Trophoblast cell (in vitro differentiated cells and primary cell): ENCODE results near the gene FKBP5.

Experiments used
- DNase-seq, 2 donors: peaks; one replicate each; pipeline ENCODE4 v3.0.0-alpha.2; 2016
- H2AFZ ChIP-seq: 2 replicates; pipeline ENCODE4 v1.6.1; 2013; ENCODE audit warnings: low read length, moderate library complexity, mild to moderate bottlenecking; ENCODE audit not compliant: insufficient read depth, poor library complexity
- H2AK5ac ChIP-seq: 2 replicates; pipeline ENCODE4 v1.6.1; 2013; ENCODE audit warnings: mild to moderate bottlenecking, low read length
- H2BK120ac ChIP-seq: 2 replicates; pipeline ENCODE4 v1.6.1; 2013; ENCODE audit warnings: low read length, mild to moderate bottlenecking, moderate library complexity; ENCODE audit not compliant: insufficient read depth, poor library complexity
- H2BK12ac ChIP-seq: 2 replicates; pipeline ENCODE4 v1.6.1; 2013; ENCODE audit warnings: mild to moderate bottlenecking, low read length, moderate library complexity
- H2BK5ac ChIP-seq: 2 replicates; pipeline ENCODE4 v1.6.1; 2013; ENCODE audit warnings: low read length, low read depth, moderate library complexity, mild to moderate bottlenecking; ENCODE audit not compliant: poor library complexity
- H3K14ac ChIP-seq: 2 replicates; pipeline ENCODE4 v1.6.1; 2013; ENCODE audit warnings: mild to moderate bottlenecking, low read length
- H3K18ac ChIP-seq: 2 replicates; pipeline ENCODE4 v1.6.1; 2013; ENCODE audit warnings: mild to moderate bottlenecking, low read length
- H3K23ac ChIP-seq: 2 replicates; pipeline ENCODE4 v1.6.1; 2013; ENCODE audit warnings: low read length
- H3K27ac ChIP-seq: 2 replicates; pipeline ENCODE4 v1.5.1; 2013; ENCODE audit warnings: low read depth, mild to moderate bottlenecking, inconsistent platforms, low read length, moderate library complexity
- H3K27me3 ChIP-seq: 2 replicates; pipeline ENCODE4 v1.6.1; 2013; ENCODE audit warnings: inconsistent platforms, mild to moderate bottlenecking, low read length, moderate library complexity; ENCODE audit not compliant: insufficient read depth
- H3K36me3 ChIP-seq, 2 experiments: 1 replicate in 1 of 2; 2 replicates in 1 of 2; pipeline ENCODE4 v1.6.1; 2013; ENCODE audit warnings: low read length in 2 of 2, mild to moderate bottlenecking in 2 of 2, moderate library complexity in 1 of 2; ENCODE audit not compliant: insufficient read depth in 2 of 2, control insufficient read depth in 1 of 2
- H3K4ac ChIP-seq: 2 replicates; pipeline ENCODE4 v1.6.1; 2013; ENCODE audit warnings: low read depth, mild to moderate bottlenecking, low read length, moderate library complexity
- H3K4me1 ChIP-seq, 2 experiments: 1 replicate in 1 of 2; 2 replicates in 1 of 2; pipeline ENCODE4 v1.6.1; 2013; ENCODE audit warnings: low read length in 2 of 2, mild to moderate bottlenecking in 2 of 2, moderate library complexity in 1 of 2; ENCODE audit not compliant: insufficient read depth in 2 of 2, control insufficient read depth in 1 of 2
- H3K4me2 ChIP-seq: 2 replicates; pipeline ENCODE4 v1.6.1; 2013; ENCODE audit warnings: inconsistent platforms, mild to moderate bottlenecking, low read length, moderate library complexity
- H3K4me3 ChIP-seq: 2 replicates; pipeline ENCODE4 v1.5.1; 2013; ENCODE audit warnings: mild to moderate bottlenecking, low read depth, low read length, inconsistent platforms
- H3K79me1 ChIP-seq: one replicate; pipeline ENCODE4 v1.6.1; 2013; ENCODE audit warnings: low read length
- H3K79me2 ChIP-seq: 2 replicates; pipeline ENCODE4 v1.6.1; 2013; ENCODE audit warnings: low read length, mild to moderate bottlenecking; ENCODE audit not compliant: control insufficient read depth, insufficient read depth, poor library complexity
- H3K9ac ChIP-seq: 2 replicates; pipeline ENCODE4 v1.6.1; 2013; ENCODE audit warnings: mild to moderate bottlenecking, low read length
- H3K9me3 ChIP-seq: 2 replicates; pipeline ENCODE4 v1.6.1; 2013; ENCODE audit warnings: low read depth, mild to moderate bottlenecking, control low read depth, inconsistent platforms, low read length; ENCODE audit not compliant: insufficient read depth
- H4K12ac ChIP-seq: 2 replicates; pipeline ENCODE4 v1.6.1; 2013; ENCODE audit warnings: low read depth, mild to moderate bottlenecking, low read length, moderate library complexity
- H4K8ac ChIP-seq: 2 replicates; pipeline ENCODE4 v1.6.1; 2013; ENCODE audit warnings: low read depth, mild to moderate bottlenecking, low read length, moderate library complexity
- H4K91ac ChIP-seq: one replicate; pipeline ENCODE4 v1.6.1; 2013; ENCODE audit warnings: low read depth, mild to moderate bottlenecking, low read length, moderate library complexity
- WGBS: extraction: QIAGEN DNeasy Blood & Tissue Kit; methylation state at CpG from one replicate; pipeline ENCODE4 v1.1.7; 2013; ENCODE audit warnings: missing lambda C conversion rate; ENCODE audit not compliant: insufficient read length, insufficient coverage; ENCODE audit errors: extremely low coverage; 5-methylcytosine and 5-hydroxymethylcytosine counted together

Gene FKBP5

GRCh38 chr6:35731414-35731735 is 42.7 kb upstream of the FKBP5 start:
- Histone ChIP-seq H2AFZ (peak overlapping the region; percentile 88), H4K12ac (peak overlapping the region; percentile 19), H3K14ac (no peak overlapping the region), H2BK120ac (no peak overlapping the region), H4K91ac (peak overlapping the region; percentile 12), H3K4me3 (peak overlapping the region; percentile 74), H3K4me1 (peaks cover 13 to 14% of the 10 kb centered on the region in 2 experiments), H3K9ac (peak overlapping the region; percentile 14), H3K4ac (no peak overlapping the region), H3K18ac (peak overlapping the region; percentile 38), H3K79me2 (peaks cover 2% of the 10 kb centered on the region), H3K79me1 (peaks cover 15% of the 10 kb centered on the region), H2AK5ac (no peak overlapping the region), H3K4me2 (peak overlapping the region; percentile 94), H2BK5ac (peak overlapping the region; percentile 44), H3K9me3 (peaks cover 2% of the 10 kb centered on the region), H3K27ac (peak overlapping the region; percentile 55), H2BK12ac (peak overlapping the region; percentile 59), H4K8ac (peak overlapping the region; percentile 37), H3K27me3 (no peaks in the 10 kb centered on the region), H3K23ac (no peak overlapping the region), H3K36me3 (no peaks in the 10 kb centered on the region)
- peak; percentile 35 to 59 for DNase-seq
- no CpG with 5 or more reads among the region's 23 CpGs for WGBS

- no peak for DNase-seq
- Histone ChIP-seq H3K9me3 (peaks cover 2% of the 10 kb centered on the region), H3K4me3 (peak overlapping the region; percentile 17), H3K4ac (no peak overlapping the region), H4K12ac (no peak overlapping the region), H3K79me2 (peaks cover 2% of the 10 kb centered on the region), H3K79me1 (peaks cover 15% of the 10 kb centered on the region), H3K4me2 (peak overlapping the region; percentile 50), H3K23ac (no peak overlapping the region), H2BK120ac (no peak overlapping the region), H3K4me1 (peaks cover 13 to 14% of the 10 kb centered on the region in 2 experiments), H3K27ac (no peak overlapping the region), H3K36me3 (no peaks in the 10 kb centered on the region), H2BK12ac (peak overlapping the region; percentile 56), H2AK5ac (no peak overlapping the region), H4K8ac (no peak overlapping the region), H2BK5ac (no peak overlapping the region), H3K14ac (no peak overlapping the region), H2AFZ (no peak overlapping the region), H4K91ac (no peak overlapping the region), H3K18ac (no peak overlapping the region), H3K27me3 (no peaks in the 10 kb centered on the region), H3K9ac (no peak overlapping the region)
- WGBS = no CpG with 5 or more reads among the region's 15 CpGs
These were observed 42.2 kb upstream of the FKBP5 start for GRCh38 chr6:35730745-35731413.

- peaks cover 13 to 14% of the 10 kb centered on the region in 2 experiments for H3K4me1 ChIP-seq
These were observed 41.0 kb upstream of the FKBP5 start for GRCh38 chr6:35729722-35730121.

GRCh38 chr6:35728683-35729678 is 40.3 kb upstream of the FKBP5 start:
- no peak overlapping the region for H2BK120ac ChIP-seq
- H3K27me3 ChIP-seq = no peaks in the 10 kb centered on the region
- no peak overlapping the region for H3K4me3 ChIP-seq
- WGBS = no CpG with 5 or more reads among the region's 12 CpGs
- H3K4me1 ChIP-seq = peaks cover 13 to 14% of the 10 kb centered on the region in 2 experiments
- no peak overlapping the region for H3K4ac ChIP-seq
- H2AK5ac ChIP-seq = no peak overlapping the region
- H3K79me1 ChIP-seq = peaks cover 15% of the 10 kb centered on the region
- no peak overlapping the region for H3K23ac ChIP-seq
- no peak overlapping the region for H2BK12ac ChIP-seq
- H3K27ac ChIP-seq = no peak overlapping the region
- H3K79me2 ChIP-seq = peaks cover 2% of the 10 kb centered on the region
- H3K9ac ChIP-seq = peak overlapping the region; percentile 19
- DNase-seq = no peak
- peak overlapping the region; percentile 23 for H2AFZ ChIP-seq
- H2BK5ac ChIP-seq = no peak overlapping the region
- H4K91ac ChIP-seq = no peak overlapping the region
- H3K14ac ChIP-seq = no peak overlapping the region
- H4K12ac ChIP-seq = no peak overlapping the region
- H3K18ac ChIP-seq = no peak overlapping the region
- no peaks in the 10 kb centered on the region for H3K9me3 ChIP-seq
- no peak overlapping the region for H4K8ac ChIP-seq
- H3K36me3 ChIP-seq = no peaks in the 10 kb centered on the region
- H3K4me2 ChIP-seq = no peak overlapping the region

More at GRCh38 chr6:35729722-35730121, 41.0 kb upstream of the FKBP5 start:
- Histone ChIP-seq H2AK5ac (no peak overlapping the region), H3K36me3 (no peaks in the 10 kb centered on the region), H4K91ac (no peak overlapping the region), H3K4me2 (no peak overlapping the region), H3K27ac (no peak overlapping the region), H3K79me2 (peaks cover 2% of the 10 kb centered on the region), H3K4me3 (no peak overlapping the region), H2BK12ac (no peak overlapping the region), H3K14ac (no peak overlapping the region), H2BK120ac (no peak overlapping the region), H4K12ac (no peak overlapping the region), H3K4ac (no peak overlapping the region), H3K79me1 (peaks cover 15% of the 10 kb centered on the region), H3K18ac (no peak overlapping the region), H4K8ac (no peak overlapping the region), H3K27me3 (no peaks in the 10 kb centered on the region), H2AFZ (no peak overlapping the region), H3K9ac (no peak overlapping the region), H3K9me3 (no peaks in the 10 kb centered on the region), H3K23ac (no peak overlapping the region), H2BK5ac (no peak overlapping the region)
- no peak for DNase-seq
- no CpG with 5 or more reads among the region's 2 CpGs for WGBS
